Tibial nerve (tissue), 4 donors: ENCODE results near the gene GRM8. TPM values are rescaled to one million over a fixed set of nuclear protein-coding genes. Genes with fewer than 3 reads are reported as not detected.

ENCODE experiments used
- DNase-seq, 2 donors: peaks; one replicate each; pipeline ENCODE4 v3.0.0-alpha.2; 2019; ENCODE audit warnings: low spot score in 2 of 2
- H3K27ac ChIP-seq, 4 donors: fragments of 200-600 bp; sonication (generic) in 3 of 4; one replicate each; pipeline ENCODE4 v1.5.1; 2017 to 2019; ENCODE audit warnings: mild to moderate bottlenecking in 1 of 4
- H3K27me3 ChIP-seq, 2 donors: fragments of 200-600 bp; sonication (generic) in 1 of 2; one replicate each; pipeline versions ENCODE4 v1.5.1 to v1.6.0; 2017 to 2019
- H3K36me3 ChIP-seq, 3 donors: fragments of 200-600 bp; sonication (generic); one replicate each; pipeline ENCODE4 v1.5.1; 2018 to 2019
- H3K4me1 ChIP-seq, 4 donors: fragments of 200-600 bp; sonication (generic) in 3 of 4; one replicate each; pipeline ENCODE4 v1.5.1; 2017 to 2019
- H3K4me3 ChIP-seq, 4 donors: fragments of 200-600 bp; sonication (generic) in 3 of 4; one replicate each; pipeline ENCODE4 v1.5.1; 2017 to 2019; ENCODE audit warnings: mild to moderate bottlenecking in 1 of 4, moderate library complexity in 1 of 4
- H3K9me3 ChIP-seq, 4 donors: fragments of 200-600 bp; sonication (generic) in 3 of 4; one replicate each; pipeline ENCODE4 v1.5.1; 2017 to 2019
- EP300 ChIP-seq, 2 donors: sonication (generic); formaldehyde crosslinking; IDR thresholded peaks; one replicate each; pipeline ENCODE4 v1.6.1; 2017; ENCODE audit warnings: antibody characterized with exemption in 2 of 2, mild to moderate bottlenecking in 1 of 2
- POLR2A ChIP-seq, 2 donors: fragments of 450-650 bp; IDR thresholded peaks; one replicate each; pipeline ENCODE4 v1.6.1; 2017; ENCODE audit warnings: antibody characterized with exemption in 2 of 2, mild to moderate bottlenecking in 2 of 2, moderate library complexity in 2 of 2
- WGBS, 2 donors: methylation state at CpG; one replicate each; pipeline ENCODE4 v1.1.5; 2018; 5-methylcytosine and 5-hydroxymethylcytosine counted together
- total RNA-seq, 4 donors: library from RNA; depleted of rRNA; stranded (reverse); fragments of >200 nt; gene quantifications; one replicate each; pipeline ENCODE4 v1.1.0, GENCODE V29; 2016
- TF ChIP-seq, protein P1 (sequence below), 5 experiments: fragments of 200-600 bp in 3 of 5; fragments of 450-650 bp in 2 of 5; sonication (generic) in 3 of 5; IDR thresholded peaks; one replicate each; pipeline ENCODE4 v1.5.1; 2016 to 2019; ENCODE audit warnings: antibody characterized with exemption in 5 of 5, mild to moderate bottlenecking in 3 of 5, moderate library complexity in 2 of 5

The GRM8 gene
- total RNA-seq, 4 donors from 2014 or later = 0.59 to 1.5 (median 1.1) TPM

- no peaks in the 10 kb centered on the region for H3K4me1 ChIP-seq
- WGBS, 2 donors = 57 to 59% methylated on average over 6 of the region's 6 CpGs
- no peaks in the 10 kb centered on the region for H3K36me3 ChIP-seq
- no peaks in the 10 kb centered on the region for H3K9me3 ChIP-seq
- H3K4me3 ChIP-seq = no peak overlapping the region
- TF ChIP-seq, protein P1, sequence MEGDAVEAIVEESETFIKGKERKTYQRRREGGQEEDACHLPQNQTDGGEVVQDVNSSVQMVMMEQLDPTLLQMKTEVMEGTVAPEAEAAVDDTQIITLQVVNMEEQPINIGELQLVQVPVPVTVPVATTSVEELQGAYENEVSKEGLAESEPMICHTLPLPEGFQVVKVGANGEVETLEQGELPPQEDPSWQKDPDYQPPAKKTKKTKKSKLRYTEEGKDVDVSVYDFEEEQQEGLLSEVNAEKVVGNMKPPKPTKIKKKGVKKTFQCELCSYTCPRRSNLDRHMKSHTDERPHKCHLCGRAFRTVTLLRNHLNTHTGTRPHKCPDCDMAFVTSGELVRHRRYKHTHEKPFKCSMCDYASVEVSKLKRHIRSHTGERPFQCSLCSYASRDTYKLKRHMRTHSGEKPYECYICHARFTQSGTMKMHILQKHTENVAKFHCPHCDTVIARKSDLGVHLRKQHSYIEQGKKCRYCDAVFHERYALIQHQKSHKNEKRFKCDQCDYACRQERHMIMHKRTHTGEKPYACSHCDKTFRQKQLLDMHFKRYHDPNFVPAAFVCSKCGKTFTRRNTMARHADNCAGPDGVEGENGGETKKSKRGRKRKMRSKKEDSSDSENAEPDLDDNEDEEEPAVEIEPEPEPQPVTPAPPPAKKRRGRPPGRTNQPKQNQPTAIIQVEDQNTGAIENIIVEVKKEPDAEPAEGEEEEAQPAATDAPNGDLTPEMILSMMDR (IDR thresholded peaks at IDR 0.05) = no peak
- TF ChIP-seq POLR2A (IDR thresholded peaks at IDR 0.05) (no peak), EP300 (IDR thresholded peaks at IDR 0.05) (no peak)
- H3K27ac ChIP-seq = no peak overlapping the region
- no peaks in the 10 kb centered on the region for H3K27me3 ChIP-seq
- no peak for DNase-seq
These were observed 678.2 kb downstream of the GRM8 start for GRCh38 chr7:126574276-126575250.

DNA sequence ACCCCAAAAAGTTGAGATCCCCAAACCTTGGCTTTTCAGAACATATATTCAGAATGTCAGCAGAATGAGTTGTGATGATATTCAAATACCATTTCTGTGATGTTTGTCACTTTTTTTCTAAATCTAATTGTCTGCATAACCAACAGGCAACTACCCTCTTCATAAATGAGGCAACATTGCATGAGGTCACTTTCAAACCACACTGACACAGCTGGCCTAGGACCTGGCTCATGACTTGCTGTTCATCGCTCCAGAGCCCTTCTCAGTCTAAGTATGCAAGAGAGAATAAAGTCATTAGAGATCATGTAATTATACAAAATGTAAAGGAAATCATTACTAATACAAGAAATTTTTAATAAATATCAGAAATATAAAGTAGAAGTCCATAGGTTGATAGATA, 681.9 kb downstream of the GRM8 start:
- H3K9me3 ChIP-seq = peaks cover 0 to 2% (median 0%) of the 10 kb centered on the region in 4 donors
- no peaks in the 10 kb centered on the region for H3K4me1 ChIP-seq
- TF ChIP-seq POLR2A (IDR thresholded peaks at IDR 0.05) (no peak), EP300 (IDR thresholded peaks at IDR 0.05) (no peak)
- TF ChIP-seq, protein P1 (IDR thresholded peaks at IDR 0.05) = no peak
- H3K36me3 ChIP-seq = no peaks in the 10 kb centered on the region
- no peak overlapping the region for H3K4me3 ChIP-seq
- no peak for DNase-seq
- WGBS, 2 donors = 88 to 89% methylated on average over 1 of the region's 1 CpG
- H3K27me3 ChIP-seq = no peaks in the 10 kb centered on the region
- H3K27ac ChIP-seq = no peak overlapping the region

- Histone ChIP-seq H3K9me3 (peaks cover 0 to 3% (median 0%) of the 10 kb centered on the region in 4 donors), H3K36me3 (no peaks in the 10 kb centered on the region), H3K4me1 (no peaks in the 10 kb centered on the region), H3K4me3 (no peak overlapping the region), H3K27me3 (no peaks in the 10 kb centered on the region), H3K27ac (no peak overlapping the region)
- TF ChIP-seq EP300 (IDR thresholded peaks at IDR 0.05) = no peak
- TF ChIP-seq, protein P1 (IDR thresholded peaks at IDR 0.05) = no peak
- TF ChIP-seq POLR2A (IDR thresholded peaks at IDR 0.05) = no peak
- no peak for DNase-seq
- 66 to 73% methylated on average over 3 of the region's 3 CpGs for WGBS, 2 donors
These were observed 683.3 kb downstream of the GRM8 start for GRCh38 chr7:126569402-126569801.

GRCh38 chr7:126557271-126557670, 695.5 kb downstream of the GRM8 start:
- Histone ChIP-seq H3K27me3 (no peaks in the 10 kb centered on the region), H3K27ac (no peak overlapping the region), H3K9me3 (no peaks in the 10 kb centered on the region), H3K4me3 (no peak overlapping the region), H3K36me3 (no peaks in the 10 kb centered on the region), H3K4me1 (no peaks in the 10 kb centered on the region)
- TF ChIP-seq POLR2A (IDR thresholded peaks at IDR 0.05) (no peak), EP300 (IDR thresholded peaks at IDR 0.05) (no peak)
- TF ChIP-seq, protein P1 (IDR thresholded peaks at IDR 0.05) = no peak
- 88 to 90% methylated on average over 4 of the region's 4 CpGs for WGBS, 2 donors
- no peak for DNase-seq

GRCh38 chr7:126541406-126541805, 711.3 kb downstream of the GRM8 start:
- Histone ChIP-seq H3K4me3 (no peak overlapping the region), H3K36me3 (no peaks in the 10 kb centered on the region), H3K27ac (no peak overlapping the region), H3K27me3 (no peaks in the 10 kb centered on the region), H3K4me1 (no peaks in the 10 kb centered on the region), H3K9me3 (no peaks in the 10 kb centered on the region)
- no peak for DNase-seq
- 82 to 84% methylated on average over 5 of the region's 5 CpGs for WGBS, 2 donors
- TF ChIP-seq EP300 (IDR thresholded peaks at IDR 0.05) = no peak
- no peak for TF ChIP-seq POLR2A (IDR thresholded peaks at IDR 0.05)
- TF ChIP-seq, protein P1 (IDR thresholded peaks at IDR 0.05) = no peak
